HG02623 (cell line): ENCODE data around the gene ODF4.

Source experiments
- ATAC-seq: cut with Tn5 transposase; IDR thresholded peaks from one replicate; pipeline ENCODE4 v1.9.1; 2021; ENCODE audit warnings: moderate library complexity; ENCODE audit not compliant: unreplicated experiment

Gene ODF4

DNA sequence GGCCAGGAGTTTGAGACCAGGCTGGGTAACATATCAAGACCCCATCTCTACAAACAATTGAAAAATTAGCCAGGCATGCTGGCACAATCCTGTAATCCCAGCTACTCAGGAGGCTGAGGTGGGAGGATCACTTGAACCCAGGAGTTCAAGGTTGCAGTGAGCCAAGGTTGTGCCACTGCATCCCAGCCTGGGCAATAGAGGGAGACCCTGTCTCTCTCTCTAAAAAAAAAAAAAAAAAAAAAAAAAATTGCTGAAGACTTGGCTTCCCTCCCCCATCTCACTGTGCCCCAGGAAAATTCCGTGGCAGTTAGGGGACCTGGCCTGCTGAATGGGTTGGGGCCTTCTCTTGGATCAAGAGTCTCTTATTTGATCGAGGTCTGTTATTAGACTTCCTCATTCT, at the start of gene ODF4:
ODF4 (plus strand) TSS at position 301 of the 400 bp plus-strand sequence. CDS start 212 bp downstream, outside the sequence.
- ATAC-seq: no peak

DNA sequence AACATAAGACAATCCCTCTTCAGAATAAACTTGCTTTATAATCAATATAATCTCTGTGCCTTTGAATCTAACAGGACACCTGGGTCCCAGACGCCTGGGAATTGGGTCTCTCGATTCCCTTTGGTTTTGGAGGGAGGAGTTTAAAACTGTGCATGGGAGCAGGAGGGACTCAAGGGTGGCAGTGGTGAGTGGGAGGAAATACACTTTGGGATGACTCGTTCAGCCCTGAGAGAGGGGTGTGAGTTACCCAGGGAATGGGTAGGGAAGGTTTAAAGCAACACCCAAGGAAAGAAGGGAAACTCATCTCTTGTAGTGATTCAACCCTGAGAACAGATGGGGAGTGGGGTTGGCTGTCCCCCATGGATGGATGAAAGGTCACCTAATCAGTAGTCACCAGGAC, 49.6 kb upstream of the ODF4 start:
- no peak for ATAC-seq

DNA sequence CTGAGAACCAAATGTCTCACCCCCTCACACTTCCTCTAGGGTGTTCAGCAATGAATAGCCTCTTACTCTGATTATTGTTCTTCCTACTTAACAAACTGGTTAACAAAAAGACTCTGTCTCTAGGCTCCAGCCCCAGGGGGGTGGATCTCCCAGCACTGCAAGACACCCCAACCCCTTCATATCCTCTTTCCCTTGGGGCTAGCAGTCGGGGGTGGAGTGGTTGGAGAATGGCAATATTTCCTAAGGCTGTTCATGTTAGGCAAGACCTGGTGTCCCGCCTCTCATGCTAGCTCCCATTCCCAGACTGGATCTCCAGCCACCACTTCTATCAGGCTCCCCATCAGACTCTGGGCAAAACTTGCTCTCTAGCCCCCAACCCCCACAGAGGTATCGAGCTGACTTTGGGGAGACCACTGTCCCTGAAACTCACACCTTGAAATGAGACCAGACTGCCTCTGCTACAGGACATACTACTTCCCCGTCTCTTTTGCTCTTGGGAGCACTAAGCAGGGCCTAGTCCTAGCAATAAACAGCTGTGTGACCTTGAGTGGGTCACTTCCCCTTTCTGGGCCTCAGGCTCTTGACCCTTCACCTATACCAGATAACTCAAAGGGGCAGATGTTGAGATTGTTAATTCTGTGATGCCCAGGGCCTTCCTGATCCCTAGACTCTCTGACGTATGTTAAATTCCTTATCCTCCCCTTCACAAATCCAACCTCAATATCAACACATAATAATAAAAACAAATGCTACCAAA, 46.8 kb upstream of the ODF4 start:
- no peak for ATAC-seq

DNA sequence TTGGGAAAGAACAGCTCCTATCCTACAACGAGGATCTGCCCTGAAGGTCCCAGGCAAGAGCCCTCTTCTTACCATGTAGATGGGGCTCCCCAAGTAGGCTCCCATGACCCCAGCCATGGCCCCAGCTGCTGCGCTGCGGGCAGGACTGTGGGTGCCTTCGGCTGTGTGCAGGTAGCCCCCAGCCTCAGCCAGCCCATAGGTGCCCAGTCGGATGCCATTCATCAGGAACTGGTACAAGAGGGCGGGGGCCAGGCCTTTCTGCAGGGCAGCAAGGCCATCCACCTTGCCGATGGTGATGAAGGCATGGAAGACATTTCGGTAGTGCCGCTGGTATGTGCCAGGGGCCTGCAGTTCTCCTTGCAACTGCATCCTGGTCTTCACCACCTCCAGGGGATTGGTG, 45.3 kb upstream of the ODF4 start:
- no peak for ATAC-seq

- no peak for ATAC-seq
Observed at GRCh38 chr17:8294814-8295316, 44.8 kb upstream of the ODF4 start.

DNA sequence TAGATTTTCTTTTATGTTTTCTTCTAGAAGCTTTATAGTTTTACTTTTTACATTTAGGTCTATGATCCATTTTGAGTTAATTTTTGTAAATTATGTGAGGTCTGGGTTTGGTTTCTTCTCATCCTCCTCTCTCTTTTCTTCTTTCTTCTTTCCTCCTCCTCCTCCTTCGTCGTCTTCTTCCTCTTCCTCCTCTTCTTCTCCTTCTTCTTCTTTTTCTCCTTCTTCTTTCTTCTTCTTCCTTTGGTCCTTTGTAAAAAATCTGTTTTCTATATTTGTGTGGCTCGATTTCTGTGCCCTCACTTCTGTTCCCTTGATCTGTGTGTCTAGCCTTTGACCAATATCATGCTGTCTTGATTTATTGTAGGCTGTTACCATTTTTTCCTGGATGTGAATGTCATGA, 39.4 kb upstream of the ODF4 start:
- ATAC-seq: no peak

- no peak for ATAC-seq
Observed at GRCh38 chr17:8300627-8301242, 38.9 kb upstream of the ODF4 start.

DNA sequence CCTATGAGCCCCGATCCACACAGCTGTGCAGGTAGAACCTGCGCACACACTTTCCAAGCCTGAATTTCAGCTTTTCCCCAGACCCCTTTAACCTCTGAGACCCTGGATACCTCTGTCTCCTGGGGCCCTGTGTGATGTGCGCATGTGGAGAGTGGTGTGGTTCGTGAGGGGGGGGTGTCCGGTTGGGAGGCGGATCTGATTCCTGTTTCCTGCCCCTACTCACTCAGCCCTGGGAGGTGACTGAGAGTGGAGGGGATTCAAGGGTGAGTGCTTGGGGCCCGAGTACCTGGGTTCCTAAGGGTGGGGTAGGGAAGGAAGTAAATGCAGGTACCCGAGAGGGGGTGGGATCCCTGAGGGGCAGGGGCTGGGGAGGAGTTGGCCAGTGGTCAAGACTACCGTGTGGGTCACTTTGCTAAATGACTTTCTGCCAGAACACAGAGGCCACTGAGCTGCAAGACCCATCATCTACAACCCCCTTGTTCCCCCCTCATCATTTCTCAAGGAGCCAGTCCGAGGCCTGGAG, 29.0 kb upstream of the ODF4 start:
- ATAC-seq: no peak

- ATAC-seq: no peak
Observed at GRCh38 chr17:8311131-8311790, 28.4 kb upstream of the ODF4 start.

GRCh38 chr17:8312251-8312650, 27.4 kb upstream of the ODF4 start:
- no peak for ATAC-seq

GRCh38 chr17:8312726-8313600, 26.7 kb upstream of the ODF4 start:
- no peak for ATAC-seq

GRCh38 chr17:8314797-8315763, 24.6 kb upstream of the ODF4 start:
- ATAC-seq: no peak

- ATAC-seq: no peak
Observed at GRCh38 chr17:8315764-8316217, 23.8 kb upstream of the ODF4 start.

- ATAC-seq: no peak
Observed at GRCh38 chr17:8318010-8318935, 21.4 kb upstream of the ODF4 start.

GRCh38 chr17:8320262-8320661, 19.4 kb upstream of the ODF4 start:
- ATAC-seq: no peak

GRCh38 chr17:8320990-8321389, 18.6 kb upstream of the ODF4 start:
- ATAC-seq: no peak

- no peak for ATAC-seq
Observed at GRCh38 chr17:8322061-8322460, 17.6 kb upstream of the ODF4 start.

- ATAC-seq: no peak
Observed at GRCh38 chr17:8324132-8324531, 15.5 kb upstream of the ODF4 start.
